Natural killer cell (primary cell): ENCODE data around the gene ANKRD11. TPM values are rescaled to one million over a fixed set of nuclear protein-coding genes. Genes with fewer than 3 reads are reported as not detected.
"Not testable (repeated sequence)": the region's sequence is repeated elsewhere in the genome, so short reads cannot be mapped to it uniquely, and the experiment has no call there.

ENCODE experiments used
- ATAC-seq, 3 donors: fragments of 150-1000 bp in 2 of 3; fragments of 200-7000 bp in 1 of 3; cut with Tn5 transposase; 1 replicate in 1 of 3; 2 replicates in 2 of 3; pipeline ENCODE4 v1.10.0; 2021; ENCODE audit warnings: mild to moderate bottlenecking in 2 of 3, moderate library complexity in 2 of 3
- DNase-seq, 2 donors: peaks; one replicate each; pipeline versions ENCODE4 v3.0.0 to v3.0.0-alpha.2; 2013 to 2021; ENCODE audit warnings: mixed read lengths in 1 of 2
- H3K27ac ChIP-seq: one replicate; pipeline ENCODE4 v1.5.1; 2013; ENCODE audit warnings: mild to moderate bottlenecking, low read length
- H3K27me3 ChIP-seq: one replicate; pipeline ENCODE4 v1.6.1; 2013; ENCODE audit warnings: low read length; ENCODE audit not compliant: control insufficient read depth, insufficient read depth
- H3K36me3 ChIP-seq: one replicate; pipeline ENCODE4 v1.6.1; 2013; ENCODE audit warnings: low read length; ENCODE audit not compliant: control insufficient read depth, insufficient read depth
- H3K4me1 ChIP-seq: one replicate; pipeline ENCODE4 v1.6.1; 2013; ENCODE audit warnings: low read length; ENCODE audit not compliant: control insufficient read depth, insufficient read depth
- H3K4me3 ChIP-seq: one replicate; pipeline ENCODE4 v1.5.1; 2013; ENCODE audit warnings: low read length
- H3K9me3 ChIP-seq: one replicate; pipeline ENCODE4 v1.6.1; 2013; ENCODE audit warnings: low read length; ENCODE audit not compliant: control insufficient read depth, insufficient read depth
- H3K27ac Mint-ChIP-seq, 2 donors: one replicate each; pipeline ENCODE4 v1.8.0; 2022; ENCODE audit warnings: mild to moderate bottlenecking in 2 of 2, mixed read lengths in 2 of 2, moderate library complexity in 1 of 2
- H3K27me3 Mint-ChIP-seq, 2 donors: one replicate each; pipeline ENCODE4 v1.8.0; 2022; ENCODE audit warnings: low read depth in 2 of 2, mixed read lengths in 2 of 2
- H3K36me3 Mint-ChIP-seq: one replicate; pipeline ENCODE4 v1.8.0; 2022; ENCODE audit warnings: mixed read lengths
- H3K4me1 Mint-ChIP-seq, 2 donors: one replicate each; pipeline ENCODE4 v1.8.0; 2022; ENCODE audit warnings: mixed read lengths in 2 of 2
- H3K4me3 Mint-ChIP-seq: one replicate; pipeline ENCODE4 v1.8.0; 2022; ENCODE audit warnings: mild to moderate bottlenecking, moderate library complexity, mixed read lengths
- H3K9me3 Mint-ChIP-seq, 2 donors: one replicate each; pipeline ENCODE4 v1.8.0; 2022; ENCODE audit warnings: mixed read lengths in 2 of 2
- WGBS: methylation state at CpG from one replicate; pipeline ENCODE4 v1.1.7; 2013; ENCODE audit warnings: missing lambda C conversion rate; ENCODE audit not compliant: insufficient coverage; 5-methylcytosine and 5-hydroxymethylcytosine counted together
- intact Hi-C: fragments of 100-400 bp; cut with micrococcal nuclease; formaldehyde crosslinking; loops from one replicate; pipeline ENCODE4 v1.14.2; 2022
- total RNA-seq, 4 donors: library from RNA; stranded (reverse); fragments of 120-200 nt in 1 of 4; gene quantifications; one replicate each; pipeline versions ENCODE4 v1.2.3 to v1.2.4, GENCODE V29; 2013 to 2022
- TF ChIP-seq, protein P1 (sequence below): fragments of 200-600 bp; IDR thresholded peaks from one replicate; pipeline ENCODE4 v1.8.0; 2022; ENCODE audit warnings: antibody characterized with exemption

ANKRD11 gene
- total RNA-seq, 3 donors from 2014 or later (not counting 1 experiment from before 2014, with no cell fraction given), result 230 to 299 (median 287) TPM

DNA sequence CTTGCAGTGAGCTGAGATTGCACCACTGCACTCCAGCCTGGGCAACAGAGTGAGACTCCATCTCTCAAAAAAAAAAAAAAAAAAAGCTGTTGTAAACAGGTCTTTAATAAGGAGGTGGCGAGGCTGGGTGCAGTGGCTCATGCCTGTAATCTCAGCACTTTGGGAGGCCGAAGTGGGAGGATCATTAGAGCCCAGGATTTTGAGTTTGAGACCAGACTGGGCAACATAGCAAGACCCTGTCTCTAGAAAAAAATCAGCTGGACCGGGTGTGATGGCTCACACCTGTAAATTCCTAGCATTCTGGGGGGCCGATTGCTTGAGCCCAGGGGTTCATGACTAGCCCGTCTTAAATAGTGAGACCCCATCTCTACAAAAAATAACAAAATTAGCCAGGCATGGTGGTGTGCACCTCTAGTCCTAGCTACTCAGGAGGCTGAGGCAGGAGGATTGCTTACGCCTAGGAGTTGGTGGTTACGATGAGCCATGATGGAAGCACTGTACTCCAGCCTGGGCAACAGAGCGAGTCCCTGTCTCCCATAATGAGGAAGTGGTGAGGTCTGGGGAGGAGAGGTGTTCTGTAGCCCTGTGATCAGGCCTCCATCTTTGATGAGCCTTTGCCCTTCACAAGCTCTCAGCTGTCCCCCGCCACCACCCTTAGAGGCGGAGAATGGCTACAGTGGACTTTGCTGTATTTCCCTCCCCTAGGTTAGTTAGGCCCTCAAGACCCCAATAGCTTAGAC is 236.6 kb downstream of the ANKRD11 start:
- Mint-ChIP-seq H3K27ac (no peak overlapping the region), H3K36me3 (no peaks in the 10 kb centered on the region), H3K4me3 (no peak overlapping the region), H3K4me1 (peaks cover 8 to 18% of the 10 kb centered on the region in 2 donors), H3K27me3 (peaks cover 8 to 19% of the 10 kb centered on the region in 2 donors), H3K9me3 (peaks cover 2 to 10% of the 10 kb centered on the region in 2 donors)
- H3K9me3 ChIP-seq, result peaks cover 10% of the 10 kb centered on the region
- TF ChIP-seq, protein P1, sequence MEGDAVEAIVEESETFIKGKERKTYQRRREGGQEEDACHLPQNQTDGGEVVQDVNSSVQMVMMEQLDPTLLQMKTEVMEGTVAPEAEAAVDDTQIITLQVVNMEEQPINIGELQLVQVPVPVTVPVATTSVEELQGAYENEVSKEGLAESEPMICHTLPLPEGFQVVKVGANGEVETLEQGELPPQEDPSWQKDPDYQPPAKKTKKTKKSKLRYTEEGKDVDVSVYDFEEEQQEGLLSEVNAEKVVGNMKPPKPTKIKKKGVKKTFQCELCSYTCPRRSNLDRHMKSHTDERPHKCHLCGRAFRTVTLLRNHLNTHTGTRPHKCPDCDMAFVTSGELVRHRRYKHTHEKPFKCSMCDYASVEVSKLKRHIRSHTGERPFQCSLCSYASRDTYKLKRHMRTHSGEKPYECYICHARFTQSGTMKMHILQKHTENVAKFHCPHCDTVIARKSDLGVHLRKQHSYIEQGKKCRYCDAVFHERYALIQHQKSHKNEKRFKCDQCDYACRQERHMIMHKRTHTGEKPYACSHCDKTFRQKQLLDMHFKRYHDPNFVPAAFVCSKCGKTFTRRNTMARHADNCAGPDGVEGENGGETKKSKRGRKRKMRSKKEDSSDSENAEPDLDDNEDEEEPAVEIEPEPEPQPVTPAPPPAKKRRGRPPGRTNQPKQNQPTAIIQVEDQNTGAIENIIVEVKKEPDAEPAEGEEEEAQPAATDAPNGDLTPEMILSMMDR, result no peak
- H3K4me1 ChIP-seq, result peaks cover 14% of the 10 kb centered on the region
- H3K27me3 ChIP-seq, result peaks cover 21% of the 10 kb centered on the region
- WGBS, result 91% methylated on average over 10 of the region's 10 CpGs
- intact Hi-C loops, result no loop called here
- H3K27ac ChIP-seq, result no peak overlapping the region
- ATAC-seq (no peak), DNase-seq (no peak)
- no peak overlapping the region for H3K4me3 ChIP-seq
- H3K36me3 ChIP-seq, result no peaks in the 10 kb centered on the region

DNA sequence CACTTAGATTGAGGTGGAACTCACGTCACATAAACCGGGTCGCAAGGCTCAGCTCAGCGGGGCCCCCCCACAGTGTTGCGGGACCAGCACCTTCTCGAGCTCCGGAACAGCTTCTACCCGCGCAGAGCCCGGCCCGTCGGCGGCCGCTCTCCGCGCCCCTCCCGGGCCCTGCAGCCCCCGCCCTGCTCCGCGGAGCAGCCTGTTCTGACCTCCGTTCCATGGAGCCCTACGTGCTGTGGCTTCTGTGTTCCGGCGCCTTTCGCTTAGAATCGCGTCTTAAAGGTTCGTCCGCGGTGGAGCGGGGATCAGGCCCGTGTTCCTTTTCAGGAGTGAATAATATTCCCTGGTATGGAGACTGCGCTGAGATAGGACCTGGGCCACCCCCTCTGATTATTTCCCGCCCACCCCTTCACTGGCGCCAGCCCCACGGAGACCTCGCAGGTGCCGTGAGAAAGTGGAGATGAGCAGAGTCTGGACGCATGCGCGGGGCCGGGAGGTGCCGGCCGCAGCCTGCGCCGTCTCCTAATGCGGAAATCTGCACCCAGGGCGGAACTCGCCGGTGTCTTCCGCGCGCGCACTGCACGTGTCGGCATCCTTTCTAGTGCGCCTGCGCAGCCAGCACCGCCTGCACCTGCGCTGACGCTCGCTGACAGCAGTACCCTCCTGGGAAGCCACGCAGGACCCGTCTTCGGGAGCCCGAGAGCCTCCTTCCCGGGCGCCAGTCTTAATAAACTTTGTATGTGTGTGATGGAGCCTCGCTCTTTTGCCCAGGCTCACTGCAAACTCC is 242.0 kb downstream of the ANKRD11 start:
- no peaks in the 10 kb centered on the region for H3K36me3 ChIP-seq
- H3K9me3 Mint-ChIP-seq, result peaks cover 2 to 10% of the 10 kb centered on the region in 2 donors
- H3K27ac Mint-ChIP-seq, result no peak overlapping the region
- no peaks in the 10 kb centered on the region for H3K27me3 Mint-ChIP-seq
- H3K4me3 ChIP-seq, result peak overlapping the region; percentile 31
- H3K4me1 ChIP-seq, result peaks cover 12% of the 10 kb centered on the region
- intact Hi-C loops, result loop anchor here (10.0 kb wide), 1 partner anchor 66 kb away; no protein-coding TSS in a partner anchor
- no peaks in the 10 kb centered on the region for H3K27me3 ChIP-seq
- peaks cover 10% of the 10 kb centered on the region for H3K9me3 ChIP-seq
- no peak overlapping the region for H3K27ac ChIP-seq
- ATAC-seq (no peak), DNase-seq (peak in 1 of 2 donors; percentile 27)
- 62% methylated on average over 69 of the region's 69 CpGs for WGBS
- TF ChIP-seq, protein P1, result no peak
- H3K36me3 Mint-ChIP-seq, result no peaks in the 10 kb centered on the region
- H3K4me3 Mint-ChIP-seq, result peak overlapping the region; percentile 77
- H3K4me1 Mint-ChIP-seq, result peaks cover 0 to 6% of the 10 kb centered on the region in 2 donors

DNA sequence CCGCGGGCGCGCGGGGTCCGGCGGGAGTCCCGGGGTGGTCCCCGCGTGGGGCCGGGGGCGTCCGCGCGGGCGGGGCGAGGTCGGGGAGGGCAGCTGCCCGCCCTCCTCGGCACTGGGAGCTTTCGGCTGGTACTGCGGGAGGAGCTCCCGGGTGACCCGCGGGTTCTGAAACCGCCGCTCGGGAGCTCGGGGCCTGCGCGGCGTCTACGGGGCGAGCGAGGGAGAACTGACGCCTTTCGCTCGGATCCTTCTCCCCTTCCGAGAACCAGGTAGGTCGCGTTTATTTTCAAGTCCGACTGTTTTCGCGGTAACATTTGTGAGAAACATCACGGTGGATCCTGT is 242.7 kb downstream of the ANKRD11 start:
- DNase-seq, H3K27me3 ChIP-seq, H3K36me3 Mint-ChIP-seq, H3K27me3 Mint-ChIP-seq, H3K27ac ChIP-seq, H3K4me1 Mint-ChIP-seq, H3K9me3 Mint-ChIP-seq, H3K36me3 ChIP-seq, H3K27ac Mint-ChIP-seq: not testable (repeated sequence)
- H3K4me3 Mint-ChIP-seq, result peak overlapping the region; percentile 81
- intact Hi-C loops, result loop anchor here (10.0 kb wide), 1 partner anchor 67 kb away; no protein-coding TSS in a partner anchor
- peak in 2 of 3 donors; percentile 42 to 58 for ATAC-seq
- H3K4me1 ChIP-seq, result peaks cover 12% of the 10 kb centered on the region
- H3K9me3 ChIP-seq, result peaks cover 10% of the 10 kb centered on the region
- 2% methylated on average over 45 of the region's 45 CpGs for WGBS
- peak overlapping the region; percentile 31 for H3K4me3 ChIP-seq
